WERI-Rb-1 (cell line): ENCODE measurements around the gene RAD9A.

Experiments used
- DNase-seq: peaks from one replicate; pipeline ENCODE4 v3.0.0-alpha.2; 2020
- H3K27ac ChIP-seq: fragments of 250-450 bp; sonication (Bioruptor Pico); 2 replicates; pipeline ENCODE4 v1.5.1; 2020; ENCODE audit warnings: mild to moderate bottlenecking, moderate library complexity
- H3K27me3 ChIP-seq: fragments of 250-450 bp; sonication (Bioruptor Pico); 2 replicates; pipeline ENCODE4 v1.5.1; 2021; ENCODE audit warnings: mild to moderate bottlenecking, low read depth, moderate library complexity; ENCODE audit not compliant: insufficient read depth, severe bottlenecking
- H3K36me3 ChIP-seq: fragments of 250-450 bp; sonication (Bioruptor Pico); 2 replicates; pipeline ENCODE4 v1.5.1; 2020; ENCODE audit warnings: mild to moderate bottlenecking, moderate library complexity
- H3K4me3 ChIP-seq: 2 replicates; pipeline ENCODE4 v1.5.1; 2011; ENCODE audit warnings: low read depth, mild to moderate bottlenecking, control low read depth, low read length
- H3K9me3 ChIP-seq: fragments of 250-450 bp; sonication (Bioruptor Pico); 2 replicates; pipeline ENCODE4 v1.5.1; 2021; ENCODE audit warnings: mild to moderate bottlenecking, moderate library complexity; ENCODE audit not compliant: severe bottlenecking
- TF ChIP-seq, protein P1 (sequence below): IDR thresholded peaks from 2 replicates; pipeline ENCODE4 v1.5.1; 2011; ENCODE audit warnings: low read depth, mild to moderate bottlenecking, control low read depth, inconsistent platforms, low read length

The RAD9A gene

DNA sequence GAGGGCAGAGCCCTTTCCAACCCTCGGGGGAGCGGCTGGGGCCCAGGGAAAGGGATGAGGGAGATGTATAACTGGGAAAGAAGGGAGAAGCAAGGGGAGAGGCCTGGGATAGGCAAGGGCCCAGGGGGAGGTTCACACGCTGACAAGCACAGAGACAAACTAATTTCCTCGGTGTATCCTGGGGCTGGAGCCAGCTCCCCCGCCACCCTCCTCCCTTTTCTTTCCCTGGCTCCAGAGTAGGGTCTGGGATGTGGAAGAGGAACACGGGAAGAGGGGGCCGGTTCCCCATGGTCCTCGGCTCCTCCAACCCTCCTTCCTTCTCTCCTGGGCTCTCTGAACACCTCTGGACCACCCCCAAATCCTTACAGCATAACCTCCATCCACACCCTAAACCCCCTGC, 25.2 kb upstream of the RAD9A start:
- H3K27ac ChIP-seq, result no peak overlapping the region
- H3K4me3 ChIP-seq, result no peak overlapping the region
- TF ChIP-seq, protein P1, sequence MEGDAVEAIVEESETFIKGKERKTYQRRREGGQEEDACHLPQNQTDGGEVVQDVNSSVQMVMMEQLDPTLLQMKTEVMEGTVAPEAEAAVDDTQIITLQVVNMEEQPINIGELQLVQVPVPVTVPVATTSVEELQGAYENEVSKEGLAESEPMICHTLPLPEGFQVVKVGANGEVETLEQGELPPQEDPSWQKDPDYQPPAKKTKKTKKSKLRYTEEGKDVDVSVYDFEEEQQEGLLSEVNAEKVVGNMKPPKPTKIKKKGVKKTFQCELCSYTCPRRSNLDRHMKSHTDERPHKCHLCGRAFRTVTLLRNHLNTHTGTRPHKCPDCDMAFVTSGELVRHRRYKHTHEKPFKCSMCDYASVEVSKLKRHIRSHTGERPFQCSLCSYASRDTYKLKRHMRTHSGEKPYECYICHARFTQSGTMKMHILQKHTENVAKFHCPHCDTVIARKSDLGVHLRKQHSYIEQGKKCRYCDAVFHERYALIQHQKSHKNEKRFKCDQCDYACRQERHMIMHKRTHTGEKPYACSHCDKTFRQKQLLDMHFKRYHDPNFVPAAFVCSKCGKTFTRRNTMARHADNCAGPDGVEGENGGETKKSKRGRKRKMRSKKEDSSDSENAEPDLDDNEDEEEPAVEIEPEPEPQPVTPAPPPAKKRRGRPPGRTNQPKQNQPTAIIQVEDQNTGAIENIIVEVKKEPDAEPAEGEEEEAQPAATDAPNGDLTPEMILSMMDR, result no peak

DNA sequence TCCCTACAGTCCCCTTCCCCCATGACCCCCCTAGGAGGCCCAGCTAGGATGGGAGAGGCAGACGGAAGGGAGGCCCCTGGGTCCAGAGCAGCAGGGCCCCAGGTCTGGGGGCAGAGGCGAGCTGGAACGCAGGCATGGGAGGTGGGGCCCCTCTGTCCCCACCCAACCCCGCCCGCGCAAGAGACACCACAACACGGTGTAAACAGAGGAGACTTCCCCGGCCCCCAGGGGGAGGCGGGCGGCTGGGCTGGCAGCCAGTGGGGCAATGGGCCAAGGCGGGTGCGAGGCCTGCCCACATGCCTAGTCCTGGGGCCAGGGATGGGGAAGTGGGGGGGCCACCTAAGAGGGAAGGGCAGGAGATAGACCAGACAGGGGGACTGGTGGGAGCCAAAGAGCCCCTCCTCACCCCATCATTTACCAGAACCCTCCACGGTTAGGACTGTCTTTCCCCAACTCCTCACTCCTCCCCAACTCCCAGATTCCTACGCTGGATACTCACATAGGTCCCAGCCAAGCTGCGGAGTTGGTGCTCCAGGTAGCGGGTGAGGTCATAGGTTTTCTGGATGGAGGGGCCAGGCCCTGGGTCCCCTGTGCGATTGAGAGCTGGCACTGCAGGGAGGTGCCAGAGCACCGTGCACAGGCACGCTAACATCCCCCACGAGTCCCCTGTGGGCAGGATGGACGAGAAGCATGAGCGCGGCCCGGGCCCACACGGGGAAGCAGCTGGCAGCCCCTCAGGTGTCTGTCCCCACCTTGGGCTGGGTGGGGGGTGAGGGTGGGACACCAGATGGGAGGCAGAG, 24.6 kb upstream of the RAD9A start:
- Histone ChIP-seq H3K27ac (no peak overlapping the region), H3K27me3 (no peaks in the 10 kb centered on the region), H3K36me3 (no peaks in the 10 kb centered on the region), H3K4me3 (no peak overlapping the region), H3K9me3 (no peaks in the 10 kb centered on the region)
- TF ChIP-seq, protein P1, result no peak
- DNase-seq, result no peak

More for the DNA sequence above, 25.2 kb upstream of the RAD9A start:
- Histone ChIP-seq H3K9me3 (no peaks in the 10 kb centered on the region), H3K27me3 (no peaks in the 10 kb centered on the region), H3K36me3 (no peaks in the 10 kb centered on the region)
- no peak for DNase-seq

DNA sequence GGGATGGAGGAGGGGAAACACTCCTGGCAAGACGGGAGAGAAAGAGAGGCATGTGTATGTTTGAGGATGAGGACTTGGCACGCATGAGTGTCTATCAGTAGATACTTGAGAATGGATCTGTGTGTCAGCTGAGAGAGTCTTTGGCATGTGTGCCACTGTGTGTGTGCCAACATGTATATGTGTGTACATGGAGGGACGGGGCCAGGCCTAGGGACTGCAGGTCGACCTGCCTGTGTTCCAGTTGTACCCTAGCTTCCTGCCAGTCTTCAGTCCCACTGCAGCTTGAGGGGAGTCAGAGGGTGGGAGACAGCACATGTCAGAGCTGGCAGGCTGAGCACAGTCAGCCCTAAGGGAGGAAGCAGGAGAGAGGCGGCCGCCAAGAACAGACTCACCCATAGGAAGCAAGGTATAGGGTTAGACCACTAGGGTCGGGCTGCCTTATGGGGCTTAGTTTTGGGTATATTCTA, 24.0 kb upstream of the RAD9A start:
- no peaks in the 10 kb centered on the region for H3K27me3 ChIP-seq
- H3K9me3 ChIP-seq, result no peaks in the 10 kb centered on the region
- DNase-seq, result no peak
- TF ChIP-seq, protein P1, result no peak
- H3K36me3 ChIP-seq, result no peaks in the 10 kb centered on the region
- H3K4me3 ChIP-seq, result no peak overlapping the region
- no peak overlapping the region for H3K27ac ChIP-seq

DNA sequence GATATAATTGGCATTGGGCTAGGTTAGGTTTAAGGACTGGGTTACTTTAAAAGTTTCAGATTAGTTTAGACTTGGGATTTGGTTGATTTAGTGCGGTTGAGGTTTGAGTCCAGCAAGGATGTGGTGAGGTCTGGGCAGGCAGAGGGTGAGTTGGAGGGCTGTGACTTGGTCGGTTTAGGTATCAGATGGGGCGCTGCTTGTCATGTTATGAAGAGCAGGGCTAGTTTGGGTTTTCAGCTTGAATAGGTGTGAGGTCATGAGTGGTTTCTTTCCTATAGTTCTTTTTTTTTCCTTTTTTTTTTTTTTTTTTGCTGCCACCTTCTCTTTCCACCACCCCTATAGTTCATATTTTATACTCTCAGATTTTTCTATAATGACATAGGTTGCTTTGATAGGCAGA, 23.2 kb upstream of the RAD9A start:
- no peak for DNase-seq
- H3K9me3 ChIP-seq, result no peaks in the 10 kb centered on the region
- TF ChIP-seq, protein P1, result no peak
- no peaks in the 10 kb centered on the region for H3K27me3 ChIP-seq
- H3K36me3 ChIP-seq, result no peaks in the 10 kb centered on the region
- no peak overlapping the region for H3K27ac ChIP-seq
- H3K4me3 ChIP-seq, result no peak overlapping the region

DNA sequence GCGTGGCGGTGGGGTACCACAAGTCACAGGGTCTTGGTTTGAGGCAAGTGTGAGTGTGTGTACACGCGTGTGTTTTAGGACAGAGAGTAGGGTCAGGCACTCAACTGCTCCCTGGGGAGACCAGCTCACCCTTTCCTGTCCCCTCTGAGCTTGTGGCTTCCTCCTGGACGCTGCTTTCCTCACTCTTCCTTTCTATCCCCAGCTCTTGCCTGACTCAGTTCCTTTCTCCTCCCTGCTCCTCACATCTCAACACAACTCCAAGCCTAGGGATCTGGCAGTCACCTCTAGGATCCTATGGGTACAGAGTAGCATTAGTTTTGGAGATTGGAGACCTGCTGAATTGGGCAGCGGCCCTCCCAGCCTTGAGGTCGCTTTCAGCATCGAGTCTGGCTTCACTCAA, 22.5 kb upstream of the RAD9A start:
- H3K9me3 ChIP-seq, result no peaks in the 10 kb centered on the region
- DNase-seq, result no peak
- no peak overlapping the region for H3K4me3 ChIP-seq
- H3K27me3 ChIP-seq, result no peaks in the 10 kb centered on the region
- TF ChIP-seq, protein P1, result no peak
- H3K36me3 ChIP-seq, result no peaks in the 10 kb centered on the region
- no peak overlapping the region for H3K27ac ChIP-seq
